GM12878 (cell line): ENCODE measurements around the gene TMEM175. TPM values are rescaled to one million over a fixed set of nuclear protein-coding genes. Genes with fewer than 3 reads are reported as not detected.

Source experiments
- ATAC-seq: fragments of 200-7000 bp; cut with Tn5 transposase; 3 replicates; pipeline ENCODE4 v1.9.1; 2020; ENCODE audit warnings: mild to moderate bottlenecking, moderate library complexity
- BruUV-seq: library from RNA; stranded (reverse); fragments of 400-500 nt; replicated peaks from 2 replicates; lab custom pipeline; 2021; lab: Mats Ljungman, UMichigan
- CTCF ChIA-PET: fragments of 300-600 bp; sonication (Branson Sonifier 250); formaldehyde crosslinking; extraction: SDS; loops from one replicate; lab custom pipeline; 2021; ENCODE audit warnings: inconsistent platforms; lab: Yijun Ruan, JAX
- POLR2A ChIA-PET: fragments of 350-600 bp; formaldehyde crosslinking; extraction: SDS; loops from one replicate; lab custom pipeline; 2021; ENCODE audit warnings: inconsistent platforms; lab: Charles Lee
- RAD21 ChIA-PET: fragments of 300-600 bp; sonication (Branson Sonifier 250); formaldehyde crosslinking; loops from one replicate; lab custom pipeline; 2023; ENCODE audit warnings: antibody characterized with exemption; ENCODE audit not compliant: unreplicated experiment; lab: Charles Lee
- SMC1A ChIA-PET: fragments of 300-600 bp; sonication (Branson Sonifier 250); formaldehyde crosslinking; loops from one replicate; lab custom pipeline; 2023; ENCODE audit not compliant: unreplicated experiment, uncharacterized antibody; lab: Charles Lee
- DNase-seq: peaks from one replicate; pipeline ENCODE4 v3.0.0-alpha.2; 2011; ENCODE audit warnings: low read depth, low spot score
- FAIRE-seq: peaks from 3 replicates; lab custom pipeline; 2011; peaks lifted over from hg19 to GRCh38; lab: Jason Lieb, UNC
- H2AFZ ChIP-seq: 2 replicates; pipeline ENCODE4 v1.6.0; 2011; ENCODE audit warnings: low read depth, low read length, control low read depth; ENCODE audit not compliant: control insufficient read depth
- H3K27ac ChIP-seq: 2 replicates; pipeline ENCODE4 v1.5.1; 2011; ENCODE audit warnings: control low read depth; ENCODE audit not compliant: control insufficient read depth, insufficient read depth
- H3K27me3 ChIP-seq, 2 experiments: replicated peaks in 1 of 2; 2 replicates each; pipeline versions ENCODE4 v1.6.0 to v1.6.1; 2011; ENCODE audit warnings: low read length in 1 of 2; ENCODE audit not compliant: control insufficient read depth in 2 of 2, insufficient read depth in 2 of 2
- H3K36me3 ChIP-seq, 2 experiments: 2 replicates each; pipeline ENCODE4 v1.5.1; 2011; ENCODE audit warnings: low read length in 1 of 2; ENCODE audit not compliant: control insufficient read depth in 2 of 2, insufficient read depth in 2 of 2
- H3K4me1 ChIP-seq: 2 replicates; pipeline ENCODE4 v1.6.1; 2011; ENCODE audit warnings: mild to moderate bottlenecking, low read length, moderate library complexity, mixed read lengths; ENCODE audit not compliant: control insufficient read depth, insufficient read depth
- H3K4me2 ChIP-seq: 2 replicates; pipeline ENCODE4 v1.6.0; 2011; ENCODE audit warnings: control low read depth; ENCODE audit not compliant: control insufficient read depth, insufficient read depth
- H3K4me3 ChIP-seq: fragments of 200-600 bp; sonication (generic); 2 replicates; pipeline ENCODE4 v1.5.1; 2016
- H3K79me2 ChIP-seq: 2 replicates; pipeline ENCODE4 v1.6.0; 2011; ENCODE audit warnings: low read length; ENCODE audit not compliant: control insufficient read depth, insufficient read depth
- H3K9ac ChIP-seq: 2 replicates; pipeline ENCODE4 v1.8.0; 2011; ENCODE audit warnings: low read length, control low read depth, mixed read lengths; ENCODE audit not compliant: control insufficient read depth, insufficient read depth
- H3K9me3 ChIP-seq: replicated peaks from 3 replicates; pipeline ENCODE4 v1.5.1; 2011; ENCODE audit warnings: mild to moderate bottlenecking, low read length; ENCODE audit not compliant: control insufficient read depth, insufficient read depth
- H4K20me1 ChIP-seq: 2 replicates; pipeline ENCODE4 v1.6.0; 2011; ENCODE audit not compliant: control insufficient read depth, insufficient read depth
- EED ChIP-seq: sonication (generic); IDR thresholded peaks from 2 replicates; pipeline ENCODE4 v1.6.1; 2016; ENCODE audit warnings: antibody characterized with exemption, low read depth
- MEF2B ChIP-seq: fragments of 450-650 bp; IDR thresholded peaks from 2 replicates; pipeline ENCODE4 v1.6.1; 2018; ENCODE audit warnings: mild to moderate bottlenecking, moderate library complexity; ENCODE audit not compliant: partially characterized antibody, poor library complexity, severe bottlenecking
- MYB ChIP-seq: fragments of 150-350 bp; IDR thresholded peaks from 2 replicates; pipeline ENCODE4 v1.6.1; 2014; ENCODE audit warnings: mild to moderate bottlenecking, low read depth, low read length, borderline replicate concordance
- NFYA ChIP-seq: IDR thresholded peaks from 2 replicates; pipeline ENCODE4 v1.6.1; 2011; ENCODE audit warnings: low read depth, mild to moderate bottlenecking, low read length, improper control_type of control experiment, borderline replicate concordance
- NR2C1 ChIP-seq: fragments of 450-650 bp; IDR thresholded peaks from 2 replicates; pipeline ENCODE4 v1.6.1; 2017; ENCODE audit warnings: antibody characterized with exemption, mild to moderate bottlenecking, moderate library complexity
- RUNX3 ChIP-seq: IDR thresholded peaks from 2 replicates; pipeline ENCODE4 v1.6.1; 2012; ENCODE audit warnings: low read length, inconsistent platforms
- SKIL ChIP-seq: fragments of 450-650 bp; IDR thresholded peaks from 2 replicates; pipeline ENCODE4 v1.6.1; 2017; ENCODE audit warnings: mild to moderate bottlenecking, low read depth, inconsistent platforms; ENCODE audit not compliant: poor library complexity, severe bottlenecking
- SMARCA5 ChIP-seq: fragments of 450-650 bp; IDR thresholded peaks from 2 replicates; pipeline ENCODE4 v1.6.1; 2017; ENCODE audit warnings: mild to moderate bottlenecking
- TBL1XR1 ChIP-seq: IDR thresholded peaks from 2 replicates; pipeline ENCODE4 v1.6.1; 2012; ENCODE audit warnings: low read depth, low read length, improper control_type of control experiment
- ZNF217 ChIP-seq: fragments of 450-650 bp; IDR thresholded peaks from 2 replicates; pipeline ENCODE4 v1.6.1; 2017; ENCODE audit warnings: antibody characterized with exemption, mild to moderate bottlenecking
- WGBS: methylation state at CpG from one replicate; pipeline ENCODE4 v1.1.6; 2016; ENCODE audit warnings: low lambda C conversion rate; ENCODE audit not compliant: insufficient replicate concordance, insufficient coverage; ENCODE audit errors: missing lambda C conversion rate; 5-methylcytosine and 5-hydroxymethylcytosine counted together
- in situ Hi-C: fragments of 300-500 bp; cut with MboI; formaldehyde crosslinking; loops from 9 replicates; pipeline ENCODE4 v1.14.3; 2018; ENCODE audit warnings: mixed read lengths
- intact Hi-C: fragments of 100-400 bp; cut with micrococcal nuclease; formaldehyde crosslinking; loops from one replicate; pipeline ENCODE4 v1.14.2; 2022; ENCODE audit not compliant: unreplicated experiment
- polyA plus RNA-seq, 11 experiments: library from polyadenylated mRNA; depleted of rRNA in 4 of 11; unstranded in 6 of 11; stranded (reverse) in 5 of 11; fragments of >200 nt; fragmentation: Nextera tagmentation in 4 of 11; fragmentation: Illumina TruSeq in 1 of 11; extraction: Ambion mirVana in 4 of 11; extraction: Trizol in 1 of 11; gene quantifications; 1 replicate in 1 of 11; 2 replicates in 10 of 11; pipeline versions ENCODE4 v1.2.1 to v1.2.3, GENCODE V29; 2011 to 2016; ENCODE audit warnings: inconsistent platforms in 2 of 11, missing spikeins in 2 of 11, low read depth in 1 of 11
- total RNA-seq, 4 experiments: library from RNA; depleted of rRNA in 3 of 4; stranded (reverse); fragments of >200 nt in 3 of 4; fragmentation: Illumina TruSeq in 1 of 4; extraction: Trizol in 1 of 4; gene quantifications; 2 replicates each; pipeline versions ENCODE4 v1.2.1 to v1.2.3, GENCODE V29; 2013 to 2021
- TF ChIP-seq, protein P1 (sequence below): fragments of 450-650 bp; IDR thresholded peaks from 2 replicates; pipeline ENCODE4 v1.6.1; 2017; ENCODE audit warnings: mild to moderate bottlenecking

TMEM175 gene
- total and polyA plus RNA-seq, 10 of the 15 experiments (the other 5 are each of a cell fraction or from before 2014, with no cell fraction given) = 0.11 to 39.5 (median 22.3) TPM

DNA sequence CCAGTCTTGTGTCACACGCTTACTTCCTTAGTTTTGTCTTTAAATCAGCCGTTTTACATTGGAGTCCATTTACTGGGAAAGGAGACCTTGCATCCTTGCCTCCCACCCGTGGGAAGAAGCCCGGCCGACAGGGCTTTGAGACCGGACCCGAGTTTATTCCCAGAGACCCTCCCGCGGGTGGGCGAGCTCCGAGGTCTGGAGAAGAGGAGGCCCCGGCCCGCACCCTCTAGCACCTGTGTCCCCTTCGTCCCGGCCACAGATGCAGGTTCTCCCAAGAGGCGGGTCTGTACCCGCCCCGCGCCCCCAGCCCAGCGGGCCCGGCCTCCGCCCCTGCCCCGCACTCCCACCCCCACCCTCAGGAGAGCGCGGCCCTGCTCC is 64.7 kb downstream of the TMEM175 start:
- H3K36me3 ChIP-seq = no peaks in the 10 kb centered on the region
- FAIRE-seq (no peak), ATAC-seq (no peak), DNase-seq (no peak)
- no peak overlapping the region for H2AFZ ChIP-seq
- H3K4me2 ChIP-seq = no peak overlapping the region
- ChIA-PET POLR2A (no interaction called here), SMC1A (no interaction called here), RAD21 (no interaction called here), CTCF (no interaction called here)
- intact Hi-C loops (no loop called here), in situ Hi-C loops (no loop called here)
- H3K27ac ChIP-seq = no peak overlapping the region
- no peak for TF ChIP-seq TBL1XR1
- no peak for TF ChIP-seq SMARCA5
- no peak for TF ChIP-seq NFYA
- TF ChIP-seq ZNF217 = no peak
- TF ChIP-seq, protein P1, sequence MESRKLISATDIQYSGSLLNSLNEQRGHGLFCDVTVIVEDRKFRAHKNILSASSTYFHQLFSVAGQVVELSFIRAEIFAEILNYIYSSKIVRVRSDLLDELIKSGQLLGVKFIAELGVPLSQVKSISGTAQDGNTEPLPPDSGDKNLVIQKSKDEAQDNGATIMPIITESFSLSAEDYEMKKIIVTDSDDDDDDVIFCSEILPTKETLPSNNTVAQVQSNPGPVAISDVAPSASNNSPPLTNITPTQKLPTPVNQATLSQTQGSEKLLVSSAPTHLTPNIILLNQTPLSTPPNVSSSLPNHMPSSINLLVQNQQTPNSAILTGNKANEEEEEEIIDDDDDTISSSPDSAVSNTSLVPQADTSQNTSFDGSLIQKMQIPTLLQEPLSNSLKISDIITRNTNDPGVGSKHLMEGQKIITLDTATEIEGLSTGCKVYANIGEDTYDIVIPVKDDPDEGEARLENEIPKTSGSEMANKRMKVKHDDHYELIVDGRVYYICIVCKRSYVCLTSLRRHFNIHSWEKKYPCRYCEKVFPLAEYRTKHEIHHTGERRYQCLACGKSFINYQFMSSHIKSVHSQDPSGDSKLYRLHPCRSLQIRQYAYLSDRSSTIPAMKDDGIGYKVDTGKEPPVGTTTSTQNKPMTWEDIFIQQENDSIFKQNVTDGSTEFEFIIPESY = no peak
- TF ChIP-seq MEF2B = no peak
- no peak for TF ChIP-seq RUNX3
- no peak for TF ChIP-seq SKIL
- no peak for TF ChIP-seq NR2C1
- TF ChIP-seq EED = no peak
- no peak for TF ChIP-seq MYB
- no peaks in the 10 kb centered on the region for H4K20me1 ChIP-seq
- H3K79me2 ChIP-seq = no peaks in the 10 kb centered on the region
- H3K4me1 ChIP-seq = no peaks in the 10 kb centered on the region
- no peak overlapping the region for H3K9ac ChIP-seq
- peaks cover 2 to 3% of the 10 kb centered on the region in 2 experiments for H3K27me3 ChIP-seq
- 12% methylated on average over 14 of the region's 25 CpGs for WGBS
- H3K4me3 ChIP-seq = no peak overlapping the region
- no TSS peak for BruUV-seq
- no peaks in the 10 kb centered on the region for H3K9me3 ChIP-seq
